Astrocyte of the spinal cord (primary cell): ENCODE data around the gene UBR2.
"Not testable (repeated sequence)": the region's sequence is repeated elsewhere in the genome, so short reads cannot be mapped to it uniquely, and the experiment has no call there.

Experiments
- DNase-seq: peaks from one replicate; pipeline ENCODE4 v3.0.0; 2011; ENCODE audit warnings: low read depth, low spot score
- H3K4me3 ChIP-seq: 2 replicates; pipeline ENCODE4 v1.5.1; 2011; ENCODE audit warnings: low read depth, mild to moderate bottlenecking, low read length, moderate library complexity
- CTCF ChIP-seq: IDR thresholded peaks from 2 replicates; pipeline ENCODE4 v1.5.1; 2012; ENCODE audit warnings: low read depth, mild to moderate bottlenecking, low read length, inconsistent platforms
- in situ Hi-C: cut with HindIII; loops from 2 replicates; pipeline ENCODE4 v1.10.0; 2017; ENCODE audit warnings: low sequenced_read_pairs

Gene UBR2

DNA sequence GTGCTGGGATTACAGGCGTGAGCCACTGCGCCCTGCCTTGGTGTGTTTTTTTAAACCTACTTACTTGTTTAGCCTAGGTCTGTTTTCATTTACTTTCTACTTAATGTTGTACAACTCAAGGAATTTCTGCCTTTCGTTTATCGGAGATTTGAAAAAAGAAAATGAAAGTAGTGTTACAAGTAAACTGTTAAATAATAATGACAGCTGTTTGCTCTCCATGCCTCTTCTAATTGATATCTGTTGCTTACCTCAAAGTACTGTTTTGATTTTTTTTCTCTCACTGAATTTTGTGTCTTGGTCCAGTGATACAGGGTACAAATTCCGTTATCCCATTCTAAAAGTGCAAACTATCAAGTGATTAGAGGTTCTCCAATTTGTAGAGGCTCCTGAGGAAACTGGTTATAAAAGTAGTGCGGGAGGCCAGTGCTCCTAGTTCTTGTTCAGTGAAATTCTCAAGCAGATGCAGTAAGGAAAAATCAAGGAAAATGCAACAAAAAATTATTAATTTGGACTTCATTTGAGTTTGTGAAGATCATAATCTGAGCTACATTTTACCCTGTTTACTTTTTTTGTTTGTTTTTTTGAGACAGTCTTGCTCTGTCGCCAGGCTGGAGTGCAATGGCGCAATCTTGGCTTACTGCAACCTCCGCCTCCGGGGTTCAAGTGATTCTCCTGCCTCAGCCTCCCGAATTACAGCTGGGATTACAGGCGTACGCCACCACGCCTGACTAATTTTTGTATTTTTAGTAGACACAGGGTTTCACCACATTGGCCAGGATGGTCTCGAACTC, 2.2 kb downstream of the UBR2 start:
- no peak for DNase-seq
- peak overlapping the region; percentile 97 for H3K4me3 ChIP-seq
- in situ Hi-C loops = no loop called here
- no peak for TF ChIP-seq CTCF

DNA sequence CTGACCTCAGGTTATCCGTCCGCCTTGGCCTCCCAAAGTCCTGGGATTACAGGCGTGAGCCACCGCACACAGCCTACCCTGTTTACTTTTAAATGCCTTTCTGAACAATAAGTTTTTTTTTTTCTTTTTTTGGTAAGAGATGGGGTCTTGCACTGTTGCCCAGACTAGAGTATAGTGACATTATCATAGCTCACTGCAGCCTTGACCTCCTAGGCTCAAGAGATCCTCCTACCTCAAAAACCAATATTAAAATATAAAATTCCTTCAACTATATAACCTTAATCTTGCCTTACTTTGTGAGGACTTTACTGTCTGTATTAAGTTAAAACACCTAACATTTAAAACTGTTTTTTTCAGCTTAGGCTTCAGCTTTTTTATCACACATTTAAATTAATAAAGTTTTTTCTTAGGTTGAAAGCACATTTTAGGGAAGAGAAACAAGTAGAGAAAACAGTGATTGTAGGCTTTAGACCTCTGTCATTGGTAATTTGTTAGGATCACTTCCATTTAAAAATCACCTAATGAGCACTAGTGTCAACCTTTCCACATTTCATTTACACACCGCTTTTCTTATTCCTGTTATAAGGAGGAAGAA, 2.9 kb downstream of the UBR2 start:
- no peak for TF ChIP-seq CTCF
- H3K4me3 ChIP-seq = no peak overlapping the region
- DNase-seq = no peak
- in situ Hi-C loops = no loop called here

DNA sequence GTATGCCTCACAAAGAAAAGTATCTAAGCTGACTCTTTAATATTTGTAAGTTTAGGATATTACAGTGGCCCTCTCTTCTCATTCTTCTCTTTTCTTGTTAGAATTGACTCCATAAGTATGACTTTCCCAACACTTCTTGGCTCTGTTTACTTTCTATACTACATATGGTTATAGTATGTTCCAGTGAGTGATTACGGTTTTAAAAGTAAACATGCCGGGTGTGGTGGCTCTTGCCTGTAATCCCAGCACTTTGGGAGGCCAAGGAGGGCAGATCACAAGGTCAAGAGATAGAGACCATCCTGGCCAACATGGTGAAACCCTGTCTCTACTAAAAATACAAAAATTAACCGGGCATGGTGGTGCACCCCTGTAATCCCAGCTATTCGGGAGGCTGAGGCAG, 3.4 kb downstream of the UBR2 start:
- DNase-seq, in situ Hi-C loops, H3K4me3 ChIP-seq: not testable (repeated sequence)

GRCh38 chr6:42569102-42570028, 5.5 kb downstream of the UBR2 start:
- in situ Hi-C loops = no loop called here
- DNase-seq = peak; percentile 87

GRCh38 chr6:42571611-42572342, 7.9 kb downstream of the UBR2 start:
- in situ Hi-C loops = no loop called here
- no peak overlapping the region for H3K4me3 ChIP-seq
- TF ChIP-seq CTCF = no peak
- no peak for DNase-seq

More at GRCh38 chr6:42569102-42570028, 5.5 kb downstream of the UBR2 start:
- no peak overlapping the region for H3K4me3 ChIP-seq
- no peak for TF ChIP-seq CTCF

GRCh38 chr6:42572523-42572922, 8.7 kb downstream of the UBR2 start:
- no peak for TF ChIP-seq CTCF
- no peak for DNase-seq
- no peak overlapping the region for H3K4me3 ChIP-seq
- in situ Hi-C loops = no loop called here

GRCh38 chr6:42576538-42576937, 12.7 kb downstream of the UBR2 start:
- DNase-seq, H3K4me3 ChIP-seq, in situ Hi-C loops: not testable (repeated sequence)
